GM20431 (cell line): ENCODE results near the gene THAP12.

Source experiments
- in situ Hi-C: fragments of 300-500 bp; cut with MseI, MboI; formaldehyde crosslinking; loops from one replicate; pipeline ENCODE4 v1.15.0; 2020; ENCODE audit warnings: low sequenced_read_pairs; ENCODE audit not compliant: unreplicated experiment

The THAP12 gene

GRCh38 chr11:76313271-76313670 is 67.7 kb downstream of the THAP12 start:
- in situ Hi-C loops = loop anchor here (25.0 kb wide), 1 partner anchor 426 kb away; no protein-coding TSS in a partner anchor

DNA sequence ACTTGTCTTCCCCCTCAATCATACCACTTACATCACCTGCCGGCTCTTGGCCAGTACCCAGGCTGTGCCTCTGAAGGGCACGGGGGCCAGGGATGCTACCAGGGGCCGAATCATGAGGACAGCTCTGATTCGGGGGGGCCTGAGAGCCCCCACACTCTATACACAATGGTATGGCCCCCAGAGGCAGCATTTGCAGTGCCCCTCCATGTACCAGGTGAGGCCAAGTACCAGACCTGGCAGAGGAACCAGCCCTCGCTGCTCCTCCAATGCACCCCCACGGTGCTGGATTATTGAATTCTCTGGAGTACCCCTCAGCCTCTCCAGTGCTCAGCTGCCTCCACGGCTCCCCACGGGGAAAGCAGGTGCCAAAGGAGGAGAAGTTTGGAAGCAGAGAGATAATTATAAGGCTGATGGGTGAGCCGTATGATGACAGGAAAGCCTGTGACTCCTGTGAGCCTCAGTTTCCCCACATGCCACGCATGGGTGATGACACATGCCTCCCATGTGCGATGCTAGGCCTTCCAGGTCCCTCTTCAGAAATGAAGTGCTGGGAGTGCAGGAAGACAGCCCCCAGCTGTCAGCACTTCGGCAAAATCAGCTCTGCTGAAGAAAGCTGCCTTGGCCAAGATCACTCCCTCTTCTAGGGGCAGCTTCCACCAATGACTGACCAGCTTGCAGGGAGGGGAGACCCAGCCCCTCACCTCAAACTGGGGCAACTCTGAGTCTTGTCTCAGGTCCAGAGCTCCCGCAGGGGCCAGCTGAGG is 69.9 kb downstream of the THAP12 start:
- in situ Hi-C loops = loop anchor here (25.0 kb wide), 1 partner anchor 424 kb away; no protein-coding TSS in a partner anchor

DNA sequence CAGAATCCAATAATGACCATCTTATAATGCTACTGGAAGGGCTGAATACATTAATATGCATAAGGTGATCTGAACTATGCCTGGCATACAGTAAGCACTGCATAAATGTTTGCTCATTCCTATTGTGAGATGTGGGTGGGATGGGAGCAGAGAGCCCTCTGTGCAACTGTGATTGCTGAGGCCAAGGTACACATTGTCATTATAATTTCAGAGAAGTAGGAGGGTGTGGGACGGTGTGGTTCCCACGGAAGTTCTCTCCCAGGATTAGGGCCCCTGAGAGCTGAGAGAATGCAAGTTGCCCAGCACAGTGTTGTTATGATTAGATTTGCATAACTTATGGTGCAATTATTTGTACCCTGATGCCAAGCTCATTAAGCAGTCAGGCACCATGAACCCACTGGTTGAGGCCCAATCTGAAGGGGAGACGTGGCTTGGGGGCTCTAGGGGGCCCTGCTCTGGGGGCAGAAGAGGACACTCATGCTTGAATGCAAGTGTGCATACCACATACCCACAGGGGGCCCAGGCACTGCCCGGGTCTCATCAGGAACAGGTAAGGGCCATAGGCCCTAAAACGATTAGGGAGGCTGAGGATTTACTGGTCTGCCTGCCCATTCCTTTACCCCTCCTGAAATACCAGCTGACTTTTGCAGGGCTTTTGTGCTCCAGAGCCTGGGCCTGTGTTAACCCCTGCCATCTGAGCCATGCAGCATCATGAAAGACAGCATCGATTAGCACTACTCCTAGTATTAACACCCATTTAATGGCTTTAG is 72.8 kb downstream of the THAP12 start:
- in situ Hi-C loops = loop anchor here (25.0 kb wide), 1 partner anchor 421 kb away; no protein-coding TSS in a partner anchor

DNA sequence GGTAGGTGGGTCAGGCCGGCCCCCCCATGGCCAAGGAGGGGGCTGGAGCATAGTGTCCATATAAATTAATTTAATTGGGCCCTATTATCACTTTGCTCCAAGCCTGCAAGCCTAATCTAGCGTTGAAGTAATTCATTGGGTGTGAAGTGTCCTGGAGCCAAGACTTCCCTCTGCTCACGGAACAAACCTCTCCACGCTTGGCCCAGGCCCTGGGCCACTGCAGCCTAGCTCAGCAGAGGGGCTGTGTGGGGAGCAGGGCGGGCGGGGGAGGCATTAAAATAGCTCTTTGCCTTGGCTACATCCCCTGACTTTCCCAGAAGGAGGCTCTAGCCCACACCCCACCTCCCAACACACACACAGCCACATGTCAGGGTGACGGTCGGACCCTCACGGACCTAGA is 73.5 kb downstream of the THAP12 start:
- in situ Hi-C loops = loop anchor here (25.0 kb wide), 1 partner anchor 420 kb away; no protein-coding TSS in a partner anchor

DNA sequence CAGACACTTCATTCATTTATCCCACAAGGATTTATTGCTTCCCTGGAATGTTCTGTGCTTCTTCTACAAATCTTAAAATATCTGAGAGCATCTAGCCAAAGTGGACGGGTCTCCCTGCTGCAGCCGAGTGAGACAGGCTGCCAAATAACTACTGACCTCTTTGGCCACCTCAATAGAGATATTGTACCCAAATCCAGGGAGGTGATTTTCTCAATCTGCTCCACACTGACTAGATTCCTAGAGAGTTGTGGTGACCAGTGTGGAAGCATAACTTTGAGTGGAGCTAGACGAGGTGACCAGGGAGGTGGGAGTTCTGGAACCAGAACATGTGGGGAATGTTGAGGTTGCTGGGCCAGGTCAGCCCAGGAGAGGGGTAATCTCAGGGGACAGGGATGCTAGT is 77.5 kb downstream of the THAP12 start:
- in situ Hi-C loops = loop anchor here (25.0 kb wide), 1 partner anchor 416 kb away; no protein-coding TSS in a partner anchor

- in situ Hi-C loops = loop anchor here (25.0 kb wide), 1 partner anchor 416 kb away; no protein-coding TSS in a partner anchor
These were observed 77.9 kb downstream of the THAP12 start for GRCh38 chr11:76302996-76303395.
